ENCODE data around the gene PDZD7. TPM values are rescaled to one million over a fixed set of nuclear protein-coding genes. Genes with fewer than 3 reads are reported as not detected.
A peak's percentile ranks its signal among the peaks of the same experiment; 100 is the strongest.

The PDZD7 gene
- total and polyA plus RNA-seq, 2 of the 8 experiments (the other 6 are each of a cell fraction or from before 2014, with no cell fraction given): 0.88 to 1.6 TPM

DNA sequence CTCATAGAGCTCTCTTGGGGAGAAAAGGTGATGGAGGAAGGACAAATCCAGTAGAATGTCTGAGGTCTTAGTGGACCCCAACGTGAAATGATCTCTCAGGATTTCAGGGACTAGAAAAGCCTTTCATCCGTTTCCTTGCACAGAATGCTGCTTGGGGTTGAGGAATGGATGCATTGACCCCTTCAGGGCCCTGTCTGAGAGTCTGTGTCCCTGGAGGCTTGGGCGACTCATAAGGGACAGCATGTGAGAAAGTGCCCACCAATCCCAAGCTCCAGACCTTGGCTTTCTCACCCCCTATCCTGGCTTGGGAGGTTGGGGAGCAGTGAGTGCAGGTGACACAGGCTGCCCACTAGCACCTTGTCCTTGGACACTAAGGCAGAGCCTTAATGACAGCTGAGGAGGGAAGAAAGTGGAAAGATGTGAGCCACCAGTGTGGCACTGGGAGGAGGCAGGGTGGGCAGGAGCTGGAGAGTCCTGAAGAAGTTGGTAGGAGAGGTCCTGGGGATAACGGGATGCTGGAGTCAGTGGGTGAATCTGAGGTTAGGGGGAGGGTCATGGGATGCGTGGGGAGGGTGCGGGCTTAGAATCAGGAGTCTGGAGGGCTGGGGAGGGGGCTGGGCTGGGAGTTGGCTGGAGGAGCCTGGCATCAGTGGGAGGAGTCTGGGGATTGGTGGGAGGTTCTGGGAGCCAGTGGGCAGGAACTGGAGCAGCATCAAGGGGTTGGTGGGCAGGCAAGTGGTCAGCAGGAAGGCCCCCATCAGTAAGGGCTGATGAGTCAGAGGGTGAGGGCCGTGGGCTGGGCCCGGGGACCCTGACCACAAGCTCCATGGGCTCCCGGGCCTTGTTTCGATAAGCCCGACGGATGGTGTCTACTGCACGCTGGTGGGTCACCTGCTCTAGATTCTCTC is 22.8 kb downstream of the PDZD7 start:
- H3K9ac ChIP-seq (replicated peaks in 1 of 4; ENCODE audit: extremely low read depth in 1 of 4, low read depth in 3 of 4, low read length in 3 of 4): no peak overlapping the region
- H2BK120ac ChIP-seq (replicated peaks; ENCODE audit: low read depth, low read length): no peak overlapping the region
- H3K23ac ChIP-seq (ENCODE audit: insufficient read length): no peak overlapping the region
- H3K36me3 ChIP-seq (ENCODE audit: control insufficient read depth in 2 of 4, insufficient read depth in 4 of 4, low read length in 3 of 4): peaks cover 11 to 41% (median 27%) of the 10 kb centered on the region in 4 experiments; a peak in 7 of 8 replicates
- no peak overlapping the region for H2BK15ac ChIP-seq (ENCODE audit: low read length)
- H2BK20ac ChIP-seq (ENCODE audit: low read length): no peak overlapping the region
- no peaks in the 10 kb centered on the region for H3K27me3 ChIP-seq (replicated peaks in 1 of 4; ENCODE audit: control insufficient read depth in 3 of 4, extremely low read depth in 1 of 4, insufficient read depth in 3 of 4, low read length in 3 of 4)
- no peak overlapping the region for H3K4me3 ChIP-seq (ENCODE audit: extremely low read depth in 1 of 4, insufficient read depth in 2 of 4, low read depth in 3 of 4, low read length in 4 of 4)
- POLR2A ChIA-PET (ENCODE audit: partially characterized antibody): interaction anchor here (0.7 to 7.5 kb wide), 5 partner anchors 8 to 72 kb away, joined by 3 to 143 read pairs (median 8); partner anchors contain the start of gene LZTS2
- H4K20me1 ChIP-seq (replicated peaks in 1 of 2; ENCODE audit: control insufficient read depth in 1 of 2, insufficient read depth in 2 of 2, low read length in 2 of 2): peaks cover 2 to 16% of the 10 kb centered on the region in 2 experiments
- 0 out of 2 replicates have a peak overlapping the region, but pooled peaks have one; percentile 75 for H2AK5ac ChIP-seq (ENCODE audit: low read depth, low read length)
- CTCF ChIA-PET (ENCODE audit: partially characterized antibody): interaction anchor here (0.5 to 26.8 kb wide), 8 partner anchors 9 to 222 kb away, joined by 3 to 464 read pairs (median 8); partner anchors contain the start of genes LZTS2, MRPL43, PDZD7 and SFXN3
- H4K8ac ChIP-seq (ENCODE audit: extremely low read depth, insufficient read depth, low read length): no peak overlapping the region
- no peak overlapping the region for H4K91ac ChIP-seq (replicated peaks; ENCODE audit: insufficient read length, low read length)
- FAIRE-seq: no peak
- H3K4ac ChIP-seq (replicated peaks; ENCODE audit: insufficient read length, low read depth, low read length): no peak overlapping the region
- H3K79me2 ChIP-seq (ENCODE audit: control insufficient read depth in 1 of 2, insufficient read depth in 2 of 2, low read length in 2 of 2): 0 out of 4 replicates have a peak, but pooled peaks cover 0 to 2% of the 10 kb centered on the region in 2 experiments
- no peak overlapping the region for H3K14ac ChIP-seq (ENCODE audit: insufficient read length)
- H3K18ac ChIP-seq (ENCODE audit: extremely low read depth, low read length): no peak overlapping the region
- H3K79me1 ChIP-seq (ENCODE audit: low read depth, low read length): peaks cover 3% of the 10 kb centered on the region; the same call in 1 of the 2 replicates
- no peak overlapping the region for H3K27ac ChIP-seq (ENCODE audit: low read depth, low read length)
- no peak overlapping the region; the same call in 1 of the 2 replicates for H2BK5ac ChIP-seq (ENCODE audit: low read depth, low read length)
- no peak overlapping the region for H2AFZ ChIP-seq (ENCODE audit: low read length)
- no peak overlapping the region for H2BK12ac ChIP-seq (ENCODE audit: low read depth, low read length)
- no peak for DNase-seq (ENCODE audit: low read depth in 1 of 2, low spot score in 2 of 2)
- peaks cover 0 to 12% (median 5%) of the 10 kb centered on the region in 4 experiments; a peak in 4 of 7 replicates for H3K4me1 ChIP-seq (replicated peaks in 1 of 4; ENCODE audit: control insufficient read depth in 3 of 4, insufficient read depth in 4 of 4, low read length in 3 of 4)
- no peak overlapping the region for H3K56ac ChIP-seq (replicated peaks; ENCODE audit: insufficient read length, low read depth, low read length)
- no peak overlapping the region for H4K5ac ChIP-seq (ENCODE audit: insufficient read length, low read depth, low read length)
- H3K4me2 ChIP-seq (ENCODE audit: insufficient read depth in 1 of 2, low read depth in 2 of 2, low read length in 2 of 2): no peak overlapping the region
- H3K9me3 ChIP-seq (ENCODE audit: insufficient read depth in 2 of 2, low read depth in 1 of 2, low read length in 1 of 2): no peaks in the 10 kb centered on the region
- no peaks in the 10 kb centered on the region for H3K23me2 ChIP-seq (ENCODE audit: low read depth, low read length)
- WGBS, 2 experiments (ENCODE audit: extremely low coverage in 1 of 2, insufficient coverage in 1 of 2, insufficient read length in 1 of 2, insufficient replicate concordance in 2 of 2, low coverage in 1 of 2, low lambda C conversion rate in 2 of 2, missing lambda C conversion rate in 1 of 2): 87% methylated on average over 13 of the region's 13 CpGs; no CpG with 5 or more reads in 1 of the 2 experiments
- TF ChIP-seq POU5F1 (IDR thresholded peaks at IDR 0.05; ENCODE audit: low read depth, low read length) (no peak), RBBP5 (IDR thresholded peaks at IDR 0.05; ENCODE audit: borderline replicate concordance, low read depth, low read length) (no peak), KDM1A (IDR thresholded peaks at IDR 0.05; ENCODE audit: borderline replicate concordance, low read length) (no peak), HDAC6 (IDR thresholded peaks at IDR 0.05; ENCODE audit: low read depth, low read length) (no peak), RXRA (IDR thresholded peaks at IDR 0.05; ENCODE audit: insufficient read depth, low read depth, low read length) (no peak), RNF2 (IDR thresholded peaks at IDR 0.05; ENCODE audit: borderline replicate concordance, low read depth, low read length, missing control alignments, poor library complexity, severe bottlenecking) (no peak), RAD21 (IDR thresholded peaks at IDR 0.05 in 1 of 2, conservative IDR thresholded peaks at IDR 0.05 in 1 of 2; ENCODE audit: low read depth in 2 of 2, low read length in 2 of 2) (no peak), GABPA (IDR thresholded peaks at IDR 0.05; ENCODE audit: borderline replicate concordance, insufficient read depth, low read length) (no peak)

Data from H1 (cell line).